Endothelial cell of umbilical vein (primary cell): ENCODE results near the gene FHIT. TPM values are rescaled to one million over a fixed set of nuclear protein-coding genes. Genes with fewer than 3 reads are reported as not detected.

Experiments
- BruUV-seq: library from RNA; stranded (reverse); fragments of 400-500 nt; replicated peaks from 2 replicates; lab custom pipeline; 2021; lab: Mats Ljungman, UMichigan
- CTCF ChIA-PET: fragments of 300-600, 350-600 bp; sonication (Branson Sonifier 250); formaldehyde crosslinking; loops from one replicate; lab custom pipeline; 2021; ENCODE audit warnings: antibody characterized with exemption, inconsistent platforms; lab: Charles Lee
- POLR2A ChIA-PET: fragments of 300-600, 350-600 bp; sonication (Branson Sonifier 250); formaldehyde crosslinking; loops from one replicate; lab custom pipeline; 2021; ENCODE audit warnings: antibody characterized with exemption, inconsistent platforms; lab: Charles Lee
- DNase-seq: peaks from one replicate; pipeline ENCODE4 v3.0.0-alpha.2; 2011; ENCODE audit warnings: low read depth, low spot score
- FAIRE-seq: peaks from 2 replicates; lab custom pipeline; 2011; peaks lifted over from hg19 to GRCh38; lab: Jason Lieb, UNC
- H2AFZ ChIP-seq: 2 replicates; pipeline ENCODE4 v1.6.0; 2012; ENCODE audit warnings: low read depth, low read length, control low read depth, inconsistent platforms
- H3K27ac ChIP-seq: 2 replicates; pipeline ENCODE4 v1.5.1; 2011; ENCODE audit warnings: low read depth, mild to moderate bottlenecking, control low read depth, low read length, moderate library complexity; ENCODE audit not compliant: insufficient read depth
- H3K27me3 ChIP-seq, 2 experiments: 2 replicates each; pipeline versions ENCODE4 v1.6.0 to v1.6.1; 2011; ENCODE audit warnings: low read length in 2 of 2, mixed read lengths in 1 of 2; ENCODE audit not compliant: control insufficient read depth in 2 of 2, insufficient read depth in 2 of 2
- H3K36me3 ChIP-seq, 2 experiments: 2 replicates in 1 of 2; 3 replicates in 1 of 2; pipeline ENCODE4 v1.5.1; 2011; ENCODE audit warnings: low read length in 2 of 2, mild to moderate bottlenecking in 1 of 2, moderate library complexity in 1 of 2; ENCODE audit not compliant: control insufficient read depth in 2 of 2, insufficient read depth in 2 of 2; ENCODE audit errors: extremely low read depth in 1 of 2
- H3K4me1 ChIP-seq: 3 replicates; pipeline ENCODE4 v1.5.1; 2011; ENCODE audit warnings: mild to moderate bottlenecking, low read length; ENCODE audit not compliant: control insufficient read depth, insufficient read depth; ENCODE audit errors: extremely low read depth
- H3K4me2 ChIP-seq: 2 replicates; pipeline ENCODE4 v1.6.1; 2011; ENCODE audit warnings: low read length, control low read depth, mixed read lengths; ENCODE audit not compliant: insufficient read depth
- H3K4me3 ChIP-seq, 3 experiments: fragments of 200-600 bp in 1 of 3; sonication (generic), shearing (Covaris generic) in 1 of 3; replicated peaks in 1 of 3; 2 replicates each; pipeline ENCODE4 v1.5.1; 2011 to 2016; ENCODE audit warnings: control low read depth in 3 of 3, low read length in 3 of 3, mild to moderate bottlenecking in 2 of 3, inconsistent platforms in 1 of 3, low read depth in 1 of 3, moderate library complexity in 1 of 3; ENCODE audit not compliant: insufficient read depth in 1 of 3
- H3K79me2 ChIP-seq: 2 replicates; pipeline ENCODE4 v1.6.0; 2012; ENCODE audit warnings: low read length, inconsistent platforms; ENCODE audit not compliant: control insufficient read depth, insufficient read depth
- H3K9ac ChIP-seq: replicated peaks from 2 replicates; pipeline ENCODE3; 2011; ENCODE audit warnings: low read length, control low read depth; ENCODE audit not compliant: insufficient read depth; ENCODE audit errors: extremely low read depth
- H3K9me1 ChIP-seq: replicated peaks from 3 replicates; pipeline ENCODE4 v1.6.0; 2011; ENCODE audit warnings: mild to moderate bottlenecking, low read length; ENCODE audit not compliant: control insufficient read depth, insufficient read depth; ENCODE audit errors: extremely low read depth
- H3K9me3 ChIP-seq: replicated peaks from 2 replicates; pipeline ENCODE4 v1.5.1; 2012; ENCODE audit warnings: low read length, inconsistent platforms; ENCODE audit not compliant: control insufficient read depth, insufficient read depth
- H4K20me1 ChIP-seq: replicated peaks from 2 replicates; pipeline ENCODE3; 2011; ENCODE audit warnings: mild to moderate bottlenecking, low read length; ENCODE audit not compliant: control insufficient read depth, insufficient read depth; ENCODE audit errors: extremely low read depth
- EZH2 ChIP-seq: IDR thresholded peaks from 2 replicates; pipeline ENCODE4 v1.6.1; 2012; ENCODE audit warnings: borderline replicate concordance, low read depth, mild to moderate bottlenecking, moderate library complexity, low read length, inconsistent platforms; ENCODE audit not compliant: severe bottlenecking
- FOS ChIP-seq: IDR thresholded peaks from 2 replicates; pipeline ENCODE4 v1.6.1; 2011; ENCODE audit warnings: mild to moderate bottlenecking, low read length, moderate library complexity, borderline replicate concordance; ENCODE audit not compliant: insufficient read depth
- GATA2 ChIP-seq: IDR thresholded peaks from 2 replicates; pipeline ENCODE4 v1.7.0; 2011; ENCODE audit warnings: low read depth, mild to moderate bottlenecking, moderate library complexity, mixed read lengths, low read length; ENCODE audit not compliant: insufficient read length, insufficient read depth
- JUN ChIP-seq: IDR thresholded peaks from 2 replicates; pipeline ENCODE4 v1.6.1; 2011; ENCODE audit warnings: borderline replicate concordance, low read depth; ENCODE audit not compliant: insufficient read length, insufficient read depth
- MYC ChIP-seq: IDR thresholded peaks from one replicate; pipeline ENCODE4 v1.6.1; 2011; ENCODE audit warnings: mild to moderate bottlenecking, low read depth, low read length
- POLR2A ChIP-seq: IDR thresholded peaks from 2 replicates; pipeline ENCODE4 v1.6.1; 2012; ENCODE audit warnings: low read depth, mild to moderate bottlenecking, control low read depth, low read length
- POLR2AphosphoS5 ChIP-seq: IDR thresholded peaks from 2 replicates; pipeline ENCODE4 v1.6.1; 2012; ENCODE audit warnings: low read depth, mild to moderate bottlenecking, control low read depth, low read length, moderate library complexity; ENCODE audit not compliant: insufficient read depth
- dilution Hi-C: fragments of 300-500 bp; cut with MboI; formaldehyde crosslinking; loops from one replicate; pipeline ENCODE4 v1.15.0; 2019; ENCODE audit warnings: low sequenced_read_pairs; ENCODE audit not compliant: extremely low pct_ligation_motif_present
- intact Hi-C: fragments of 100-400 bp; cut with micrococcal nuclease; formaldehyde crosslinking; loops from one replicate; pipeline ENCODE4 v1.10.0; 2022
- polyA plus RNA-seq, 4 experiments: library from polyadenylated mRNA; depleted of rRNA in 3 of 4; stranded (reverse) in 3 of 4; unstranded in 1 of 4; fragments of >200 nt; gene quantifications; 2 replicates each; pipeline versions ENCODE4 v1.2.1 to v1.2.3, GENCODE V29; 2011 to 2012; ENCODE audit warnings: missing spikeins in 1 of 4
- total RNA-seq: library from RNA; stranded (reverse); gene quantifications from 2 replicates; pipeline ENCODE4 v1.2.3, GENCODE V29; 2021
- TF ChIP-seq, protein P1 (sequence below), 2 donors: IDR thresholded peaks; 1 replicate in 1 of 2; 2 replicates in 1 of 2; pipeline ENCODE4 v1.5.1; 2011; ENCODE audit warnings: low read length in 2 of 2, mild to moderate bottlenecking in 2 of 2, moderate library complexity in 2 of 2, control low read depth in 1 of 2, inconsistent platforms in 1 of 2, low read depth in 1 of 2; ENCODE audit not compliant: insufficient read depth in 1 of 2; ENCODE audit errors: extremely low read depth in 1 of 2
- TF ChIP-seq, protein P2 (sequence below): IDR thresholded peaks from 2 replicates; pipeline ENCODE4 v1.6.1; 2011; ENCODE audit not compliant: insufficient read depth, insufficient read length

FHIT gene
- total and polyA plus RNA-seq, 2 donors (not counting 3 experiments of a cell fraction or from before 2014, with no cell fraction given), result 0.47 to 2.2 TPM

DNA sequence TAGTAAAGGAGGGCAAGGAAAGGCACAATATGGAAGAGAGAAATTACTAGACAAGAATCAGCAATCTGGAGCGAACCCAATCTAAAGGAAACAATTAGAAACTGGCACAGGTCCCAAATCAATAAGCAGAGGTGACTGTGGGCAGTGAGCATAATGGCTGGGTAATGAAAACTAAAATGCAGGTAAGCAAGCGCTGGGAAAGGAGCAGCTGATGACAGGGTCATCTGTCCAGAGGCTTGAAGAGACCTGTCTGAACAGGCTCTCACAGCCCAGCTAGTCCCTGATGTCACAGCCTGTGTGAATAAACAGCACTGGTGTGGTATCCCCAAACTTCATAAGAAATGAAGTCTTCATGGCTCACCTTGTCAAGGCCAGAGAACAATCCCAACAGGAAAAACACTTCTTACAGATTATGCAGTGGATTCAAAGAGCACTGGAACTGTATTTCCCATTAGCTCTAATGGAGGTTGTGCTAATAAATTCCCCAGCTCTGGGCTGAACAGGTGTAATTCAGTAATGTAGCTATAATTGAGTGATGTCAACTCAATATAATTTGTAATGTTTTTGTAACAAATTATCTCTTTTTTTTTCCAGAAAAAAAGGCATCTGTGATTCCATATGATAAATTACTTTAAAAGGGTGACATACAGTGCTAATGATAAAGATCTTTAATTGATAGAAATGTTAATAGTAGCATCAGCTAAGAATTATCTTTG is 197.3 kb downstream of the FHIT start:
- FAIRE-seq, result no peak
- H3K9ac ChIP-seq, result no peak overlapping the region
- no peaks in the 10 kb centered on the region for H4K20me1 ChIP-seq
- no peaks in the 10 kb centered on the region for H3K9me1 ChIP-seq
- no peak for DNase-seq
- no peak overlapping the region for H2AFZ ChIP-seq
- no peak overlapping the region for H3K4me2 ChIP-seq
- dilution Hi-C loops (no loop called here), intact Hi-C loops (no loop called here)
- H3K79me2 ChIP-seq, result no peaks in the 10 kb centered on the region
- no peak for TF ChIP-seq JUN
- TF ChIP-seq, protein P1, sequence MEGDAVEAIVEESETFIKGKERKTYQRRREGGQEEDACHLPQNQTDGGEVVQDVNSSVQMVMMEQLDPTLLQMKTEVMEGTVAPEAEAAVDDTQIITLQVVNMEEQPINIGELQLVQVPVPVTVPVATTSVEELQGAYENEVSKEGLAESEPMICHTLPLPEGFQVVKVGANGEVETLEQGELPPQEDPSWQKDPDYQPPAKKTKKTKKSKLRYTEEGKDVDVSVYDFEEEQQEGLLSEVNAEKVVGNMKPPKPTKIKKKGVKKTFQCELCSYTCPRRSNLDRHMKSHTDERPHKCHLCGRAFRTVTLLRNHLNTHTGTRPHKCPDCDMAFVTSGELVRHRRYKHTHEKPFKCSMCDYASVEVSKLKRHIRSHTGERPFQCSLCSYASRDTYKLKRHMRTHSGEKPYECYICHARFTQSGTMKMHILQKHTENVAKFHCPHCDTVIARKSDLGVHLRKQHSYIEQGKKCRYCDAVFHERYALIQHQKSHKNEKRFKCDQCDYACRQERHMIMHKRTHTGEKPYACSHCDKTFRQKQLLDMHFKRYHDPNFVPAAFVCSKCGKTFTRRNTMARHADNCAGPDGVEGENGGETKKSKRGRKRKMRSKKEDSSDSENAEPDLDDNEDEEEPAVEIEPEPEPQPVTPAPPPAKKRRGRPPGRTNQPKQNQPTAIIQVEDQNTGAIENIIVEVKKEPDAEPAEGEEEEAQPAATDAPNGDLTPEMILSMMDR (IDR thresholded peaks at IDR 0.05; ENCODE audit: extremely low read depth in 1 of 2, insufficient read depth in 1 of 2, low read depth in 1 of 2, low read length in 2 of 2), result no peak
- no peak for TF ChIP-seq EZH2
- no peak for TF ChIP-seq GATA2
- no peak for TF ChIP-seq POLR2A
- no peak for TF ChIP-seq MYC
- TF ChIP-seq, protein P2, sequence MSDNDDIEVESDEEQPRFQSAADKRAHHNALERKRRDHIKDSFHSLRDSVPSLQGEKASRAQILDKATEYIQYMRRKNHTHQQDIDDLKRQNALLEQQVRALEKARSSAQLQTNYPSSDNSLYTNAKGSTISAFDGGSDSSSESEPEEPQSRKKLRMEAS, result no peak
- no peak for TF ChIP-seq FOS
- no peak for TF ChIP-seq POLR2AphosphoS5
- H3K4me1 ChIP-seq, result no peaks in the 10 kb centered on the region
- BruUV-seq, result no TSS peak
- no peak overlapping the region for H3K4me3 ChIP-seq
- no peaks in the 10 kb centered on the region for H3K9me3 ChIP-seq
- H3K36me3 ChIP-seq, result no peaks in the 10 kb centered on the region
- CTCF ChIA-PET, result no interaction called here
- POLR2A ChIA-PET, result no interaction called here
- H3K27ac ChIP-seq, result no peak overlapping the region
- no peaks in the 10 kb centered on the region for H3K27me3 ChIP-seq
